ENCODE results near the gene TDRD3. TPM values are rescaled to one million over a fixed set of nuclear protein-coding genes. Genes with fewer than 3 reads are reported as not detected.

Gene TDRD3
- total and polyA plus RNA-seq, 9 donors, result 23.5 to 37.4 (median 27.5) TPM

GRCh38 chr13:60584976-60585375, 188.0 kb downstream of the TDRD3 start:
- no peak overlapping the region for H3K4me3 ChIP-seq (ENCODE audit: low read length)
- no peaks in the 10 kb centered on the region for H3K9me3 ChIP-seq (replicated peaks; ENCODE audit: control insufficient read depth, low read depth, low read length)
- no peak overlapping the region for H3K27ac ChIP-seq (ENCODE audit: low read length)
- DNase-seq, result peak; percentile 11
- no peaks in the 10 kb centered on the region for H3K36me3 ChIP-seq (ENCODE audit: control insufficient read depth, insufficient read depth, low read length)
- no peaks in the 10 kb centered on the region for H3K27me3 ChIP-seq (ENCODE audit: control insufficient read depth, insufficient read depth, low read length)
- 82% methylated on average over 7 of the region's 11 CpGs for WGBS (ENCODE audit: insufficient coverage)
- no peaks in the 10 kb centered on the region for H3K4me1 ChIP-seq (ENCODE audit: control insufficient read depth, insufficient read depth, low read length)

DNA sequence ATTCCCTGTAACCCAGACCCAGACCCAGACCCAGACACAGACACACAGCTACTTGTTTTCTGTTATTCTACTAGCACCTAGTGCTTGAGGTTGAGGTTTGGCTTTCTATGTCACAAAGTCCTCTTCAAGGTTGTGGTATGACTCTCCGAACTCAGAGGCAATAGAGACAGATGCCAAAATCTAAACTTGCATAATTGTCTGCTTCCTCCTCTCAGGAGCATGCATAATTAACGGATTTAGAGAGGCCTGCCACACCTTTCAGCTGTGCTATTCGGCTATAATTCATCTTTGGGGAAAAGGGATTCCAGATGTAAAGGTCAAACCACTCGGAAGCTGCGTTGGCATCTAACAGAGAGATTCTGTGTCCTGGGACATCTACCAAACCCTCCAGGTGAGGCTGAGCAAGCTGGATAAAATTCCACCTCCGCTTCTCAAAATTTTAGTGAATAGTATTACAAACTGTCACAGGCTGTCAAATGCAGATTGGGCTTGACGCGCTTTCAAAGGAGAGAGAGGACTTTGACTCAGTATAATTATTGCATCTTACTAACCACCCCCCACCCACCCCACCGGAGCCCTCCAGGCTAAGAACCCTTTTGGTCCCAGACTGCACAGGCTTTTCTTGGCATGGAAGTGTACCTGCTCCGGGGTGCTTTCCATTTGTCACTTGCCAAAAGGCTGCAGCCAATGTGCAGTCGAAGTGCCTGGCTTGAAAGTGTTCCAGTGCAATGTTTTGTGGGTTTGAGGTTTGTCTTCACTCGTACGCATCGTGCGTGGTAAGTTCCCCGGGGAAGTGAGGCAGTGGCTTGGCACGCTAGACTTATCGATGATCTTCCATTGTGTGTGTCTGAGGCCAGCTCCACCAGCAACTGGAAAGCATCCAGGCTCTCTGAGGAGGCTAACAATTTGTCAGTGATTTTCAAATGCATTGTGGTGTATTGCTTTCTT, 194.1 kb downstream of the TDRD3 start:
- DNase-seq, result peak; percentile 36
- H3K36me3 ChIP-seq (ENCODE audit: control insufficient read depth, insufficient read depth, low read length), result no peaks in the 10 kb centered on the region
- no peaks in the 10 kb centered on the region for H3K27me3 ChIP-seq (ENCODE audit: control insufficient read depth, insufficient read depth, low read length)
- no peak overlapping the region for H3K4me3 ChIP-seq (ENCODE audit: low read length)
- 10% methylated on average over 8 of the region's 18 CpGs for WGBS (ENCODE audit: insufficient coverage)
- peaks cover 9% of the 10 kb centered on the region for H3K4me1 ChIP-seq (ENCODE audit: control insufficient read depth, insufficient read depth, low read length)
- no peaks in the 10 kb centered on the region for H3K9me3 ChIP-seq (replicated peaks; ENCODE audit: control insufficient read depth, low read depth, low read length)
- no peak overlapping the region for H3K27ac ChIP-seq (ENCODE audit: low read length)

DNA sequence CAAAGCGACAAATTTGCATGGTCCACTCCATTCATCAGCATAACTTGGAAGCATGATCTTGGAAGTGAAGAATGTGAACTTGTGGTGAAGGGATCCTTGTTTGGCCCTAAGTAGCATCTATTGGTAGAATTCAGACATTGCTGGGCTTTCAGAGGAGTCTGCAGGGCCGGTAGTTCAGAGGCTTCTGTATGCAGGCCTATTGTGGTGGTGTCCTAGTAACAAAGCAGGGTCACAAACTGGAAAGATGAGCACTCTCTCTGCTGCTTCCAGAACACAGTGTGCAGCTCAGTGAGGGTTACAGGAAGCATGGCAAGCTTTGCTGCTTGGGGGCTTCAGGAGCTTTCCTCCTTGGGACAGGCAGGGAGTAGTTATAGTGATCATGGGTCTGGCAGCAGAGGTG, 206.0 kb downstream of the TDRD3 start:
- H3K27ac ChIP-seq (ENCODE audit: low read length), result no peak overlapping the region
- H3K36me3 ChIP-seq (ENCODE audit: control insufficient read depth, insufficient read depth, low read length), result no peaks in the 10 kb centered on the region
- no peak overlapping the region for H3K4me3 ChIP-seq (ENCODE audit: low read length)
- no peaks in the 10 kb centered on the region for H3K9me3 ChIP-seq (replicated peaks; ENCODE audit: control insufficient read depth, low read depth, low read length)
- no peaks in the 10 kb centered on the region for H3K4me1 ChIP-seq (ENCODE audit: control insufficient read depth, insufficient read depth, low read length)
- no peaks in the 10 kb centered on the region for H3K27me3 ChIP-seq (ENCODE audit: control insufficient read depth, insufficient read depth, low read length)
- no peak for DNase-seq
- 55% methylated on average over 1 of the region's 2 CpGs for WGBS (ENCODE audit: insufficient coverage)

DNA sequence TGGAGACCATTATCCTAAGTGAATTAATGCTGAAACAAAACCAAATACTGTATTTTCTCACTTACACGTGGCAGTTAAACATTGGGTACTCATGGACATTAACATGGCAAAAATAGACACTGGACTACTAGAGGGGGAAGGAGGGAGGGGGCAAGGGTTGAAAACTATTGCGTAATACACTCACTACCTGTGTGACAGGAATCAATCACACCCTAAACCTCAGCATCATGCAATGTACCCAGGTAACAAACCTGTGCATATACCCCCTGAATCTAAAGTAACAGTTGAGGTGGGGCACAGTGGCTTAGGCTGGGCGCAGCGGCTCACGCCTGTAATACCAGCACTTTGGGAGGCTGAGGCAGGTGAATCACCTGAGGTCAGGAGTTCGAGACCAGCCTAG, 207.0 kb downstream of the TDRD3 start:
- H3K4me3 ChIP-seq (ENCODE audit: low read length), result no peak overlapping the region
- H3K36me3 ChIP-seq (ENCODE audit: control insufficient read depth, insufficient read depth, low read length), result no peaks in the 10 kb centered on the region
- H3K27ac ChIP-seq (ENCODE audit: low read length), result no peak overlapping the region
- no peak for DNase-seq
- no peaks in the 10 kb centered on the region for H3K27me3 ChIP-seq (ENCODE audit: control insufficient read depth, insufficient read depth, low read length)
- WGBS (ENCODE audit: insufficient coverage), result no CpG with 5 or more reads among the region's 6 CpGs
- H3K9me3 ChIP-seq (replicated peaks; ENCODE audit: control insufficient read depth, low read depth, low read length), result no peaks in the 10 kb centered on the region
- H3K4me1 ChIP-seq (ENCODE audit: control insufficient read depth, insufficient read depth, low read length), result no peaks in the 10 kb centered on the region

- Histone ChIP-seq H3K36me3 (ENCODE audit: control insufficient read depth, insufficient read depth, low read length) (no peaks in the 10 kb centered on the region), H3K27ac (ENCODE audit: low read length) (no peak overlapping the region), H3K4me1 (ENCODE audit: control insufficient read depth, insufficient read depth, low read length) (no peaks in the 10 kb centered on the region), H3K27me3 (ENCODE audit: control insufficient read depth, insufficient read depth, low read length) (no peaks in the 10 kb centered on the region), H3K9me3 (replicated peaks; ENCODE audit: control insufficient read depth, low read depth, low read length) (no peaks in the 10 kb centered on the region), H3K4me3 (ENCODE audit: low read length) (no peak overlapping the region)
- WGBS (ENCODE audit: insufficient coverage), result 83% methylated on average over 2 of the region's 4 CpGs
- DNase-seq, result no peak
Measured at GRCh38 chr13:60608954-60609353, 211.9 kb downstream of the TDRD3 start.

GRCh38 chr13:60611523-60611922, 214.5 kb downstream of the TDRD3 start:
- WGBS (ENCODE audit: insufficient coverage), result 100% methylated on average over 1 of the region's 2 CpGs
- DNase-seq, result no peak
- H3K27me3 ChIP-seq (ENCODE audit: control insufficient read depth, insufficient read depth, low read length), result no peaks in the 10 kb centered on the region
- H3K4me1 ChIP-seq (ENCODE audit: control insufficient read depth, insufficient read depth, low read length), result no peaks in the 10 kb centered on the region
- no peaks in the 10 kb centered on the region for H3K9me3 ChIP-seq (replicated peaks; ENCODE audit: control insufficient read depth, low read depth, low read length)
- H3K27ac ChIP-seq (ENCODE audit: low read length), result no peak overlapping the region
- H3K36me3 ChIP-seq (ENCODE audit: control insufficient read depth, insufficient read depth, low read length), result no peaks in the 10 kb centered on the region
- H3K4me3 ChIP-seq (ENCODE audit: low read length), result no peak overlapping the region

DNA sequence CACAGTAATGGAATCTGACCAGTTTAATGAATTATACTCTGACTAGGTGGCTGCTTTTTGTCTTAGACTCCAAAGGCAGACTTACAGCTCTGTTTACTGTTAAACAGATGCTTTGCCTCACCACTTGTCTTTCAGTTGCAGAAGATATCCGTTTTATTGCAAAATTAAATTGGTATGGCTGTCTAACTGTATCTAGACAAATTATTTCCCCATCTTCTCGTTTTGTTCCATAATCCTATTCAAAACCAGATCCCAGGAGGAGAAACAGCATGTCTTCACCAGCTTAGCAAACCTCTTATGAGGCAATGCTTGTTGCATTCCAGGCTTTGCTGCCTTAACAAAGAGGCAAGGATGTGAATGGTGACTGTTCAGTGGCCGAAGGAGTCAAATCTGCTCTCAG, 215.6 kb downstream of the TDRD3 start:
- no peaks in the 10 kb centered on the region for H3K9me3 ChIP-seq (replicated peaks; ENCODE audit: control insufficient read depth, low read depth, low read length)
- no peaks in the 10 kb centered on the region for H3K4me1 ChIP-seq (ENCODE audit: control insufficient read depth, insufficient read depth, low read length)
- no peak overlapping the region for H3K27ac ChIP-seq (ENCODE audit: low read length)
- WGBS (ENCODE audit: insufficient coverage), result 80% methylated on average over 1 of the region's 3 CpGs
- H3K27me3 ChIP-seq (ENCODE audit: control insufficient read depth, insufficient read depth, low read length), result no peaks in the 10 kb centered on the region
- no peak for DNase-seq
- no peak overlapping the region for H3K4me3 ChIP-seq (ENCODE audit: low read length)
- no peaks in the 10 kb centered on the region for H3K36me3 ChIP-seq (ENCODE audit: control insufficient read depth, insufficient read depth, low read length)

- no peaks in the 10 kb centered on the region for H3K36me3 ChIP-seq (ENCODE audit: control insufficient read depth, insufficient read depth, low read length)
- H3K27me3 ChIP-seq (ENCODE audit: control insufficient read depth, insufficient read depth, low read length), result no peaks in the 10 kb centered on the region
- H3K27ac ChIP-seq (ENCODE audit: low read length), result no peak overlapping the region
- no peak overlapping the region for H3K4me3 ChIP-seq (ENCODE audit: low read length)
- no peaks in the 10 kb centered on the region for H3K4me1 ChIP-seq (ENCODE audit: control insufficient read depth, insufficient read depth, low read length)
- no peak for DNase-seq
- WGBS (ENCODE audit: insufficient coverage), result no CpG with 5 or more reads among the region's 1 CpG
- no peaks in the 10 kb centered on the region for H3K9me3 ChIP-seq (replicated peaks; ENCODE audit: control insufficient read depth, low read depth, low read length)
Measured at GRCh38 chr13:60613080-60613479, 216.1 kb downstream of the TDRD3 start.

DNA sequence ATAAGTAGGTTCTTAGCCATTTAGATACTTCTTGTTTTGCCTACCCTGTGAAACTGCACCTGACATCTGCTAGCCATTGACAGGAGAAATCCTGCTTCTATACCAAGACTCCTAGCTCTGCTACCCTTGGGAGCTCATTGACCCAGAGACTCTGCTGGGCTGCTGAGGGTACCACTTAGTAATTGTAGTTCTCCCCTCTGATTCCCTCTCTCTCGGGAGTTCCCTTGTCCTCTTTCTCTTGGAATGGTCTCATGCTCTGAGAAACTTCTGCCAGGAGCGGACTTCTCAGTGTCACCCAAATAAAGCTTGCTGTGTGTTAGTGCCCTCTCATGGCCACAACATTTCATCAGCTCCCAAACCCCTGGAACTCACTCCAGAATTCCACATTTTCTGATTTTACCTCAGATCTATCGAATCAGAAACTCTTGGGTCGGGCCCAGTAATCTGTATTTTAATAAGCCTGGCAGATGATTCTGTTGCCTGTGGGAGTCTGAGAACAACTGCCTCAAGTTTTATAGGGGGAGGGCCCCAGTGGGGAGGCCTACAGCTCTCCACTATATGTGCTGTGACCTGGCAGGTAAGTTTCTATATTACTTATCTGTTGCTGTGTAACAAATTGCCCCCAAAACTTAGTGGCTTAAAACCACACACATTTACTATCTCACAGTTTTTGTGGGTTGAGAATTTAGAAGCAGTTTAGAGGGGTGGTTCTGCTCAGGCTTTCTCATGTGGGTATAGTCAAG, 221.1 kb downstream of the TDRD3 start:
- DNase-seq, result no peak
- 77% methylated on average over 2 of the region's 4 CpGs for WGBS (ENCODE audit: insufficient coverage)

DNA sequence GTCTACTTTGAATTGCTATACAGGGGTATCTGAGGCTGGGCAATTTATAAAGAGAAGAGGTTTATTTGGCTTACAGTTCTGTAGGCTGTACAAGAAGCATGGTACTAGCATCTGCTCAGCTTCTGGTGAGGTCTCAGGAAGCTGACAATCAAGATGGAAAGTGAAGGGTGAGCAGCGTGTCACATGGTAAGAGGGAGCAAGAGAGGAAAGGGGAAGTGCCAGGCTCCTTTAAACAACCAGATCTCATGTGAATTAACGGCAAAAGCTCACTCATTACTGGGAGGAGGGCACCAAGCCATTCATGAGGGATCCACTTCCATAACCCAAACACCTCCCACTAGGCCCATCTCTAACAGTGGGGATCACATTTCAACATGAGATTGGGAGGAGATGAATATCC, 222.4 kb downstream of the TDRD3 start:
- H3K4me1 ChIP-seq (ENCODE audit: control insufficient read depth, insufficient read depth, low read length), result no peaks in the 10 kb centered on the region
- no CpG with 5 or more reads among the region's 2 CpGs for WGBS (ENCODE audit: insufficient coverage)

More for the DNA sequence above, 221.1 kb downstream of the TDRD3 start:
- Histone ChIP-seq H3K27ac (ENCODE audit: low read length) (no peak overlapping the region), H3K27me3 (ENCODE audit: control insufficient read depth, insufficient read depth, low read length) (no peaks in the 10 kb centered on the region), H3K4me1 (ENCODE audit: control insufficient read depth, insufficient read depth, low read length) (no peaks in the 10 kb centered on the region), H3K36me3 (ENCODE audit: control insufficient read depth, insufficient read depth, low read length) (no peaks in the 10 kb centered on the region), H3K4me3 (ENCODE audit: low read length) (no peak overlapping the region), H3K9me3 (replicated peaks; ENCODE audit: control insufficient read depth, low read depth, low read length) (no peaks in the 10 kb centered on the region)

More for the DNA sequence above, 222.4 kb downstream of the TDRD3 start:
- Histone ChIP-seq H3K36me3 (ENCODE audit: control insufficient read depth, insufficient read depth, low read length) (no peaks in the 10 kb centered on the region), H3K9me3 (replicated peaks; ENCODE audit: control insufficient read depth, low read depth, low read length) (no peaks in the 10 kb centered on the region), H3K27ac (ENCODE audit: low read length) (no peak overlapping the region), H3K27me3 (ENCODE audit: control insufficient read depth, insufficient read depth, low read length) (no peaks in the 10 kb centered on the region), H3K4me3 (ENCODE audit: low read length) (no peak overlapping the region)
- no peak for DNase-seq
